Heart left ventricle (tissue), 13 donors: ENCODE data around the gene PHKB.

Experiments used
- CTCF ChIP-seq, 12 donors: fragments of 200-600 bp; sonication (generic) in 4 of 12; IDR thresholded peaks; one replicate each; pipeline versions ENCODE4 v1.5.0 to v1.8.0; 2018 to 2022; ENCODE audit warnings: antibody characterized with exemption in 12 of 12, mild to moderate bottlenecking in 5 of 12
- POLR2A ChIP-seq, 2 donors: fragments of 450-650 bp; IDR thresholded peaks; one replicate each; pipeline ENCODE4 v1.6.1; 2017; ENCODE audit warnings: antibody characterized with exemption in 2 of 2, mild to moderate bottlenecking in 2 of 2, moderate library complexity in 2 of 2
- donor health status: ischemic (EF 13 %, LVEDD 7.1; RV severe dilation, severe dysfunction).
- donor health status: DM: no; HTN: yes; CAD: no.
- donor health status: DM: no; HTN: no; CAD: no.
- donor health status: ischemic (EF 25% LVEDD 6.9; RV normal size, moderate dysfunction).
- donor health status: ischemic (EF 25% LVEDD 5.7; RV mildly dilated, moderate dysfunction).
- donor health status: ischemic (EF 35%, LVEDD 5.7; RV mildly dilated, moderate dysfunction).
- donor health status: nonischemic (EF 11% LVEDD 7.7; RV severe dilation, severe dysfunction).
- donor health status: DM: yes; HTN: yes; CAD: no.
- donor health status: PGD.
- donor health status: ischemic (EF 29% LVEDD 5.4; RV normal size, mild dysfunction).
- donor health status: nonischemic (EF 23%, LVEDD 6.1; RV moderate dilation, normal function).

- no peak for TF ChIP-seq POLR2A (IDR thresholded peaks at IDR 0.05)
- no peak for TF ChIP-seq CTCF (IDR thresholded peaks at IDR 0.05)
These were observed 173.0 kb downstream of the PHKB start for GRCh38 chr16:47634126-47634525.
